Measurements from ENCODE around the gene GALNT2.

DNA sequence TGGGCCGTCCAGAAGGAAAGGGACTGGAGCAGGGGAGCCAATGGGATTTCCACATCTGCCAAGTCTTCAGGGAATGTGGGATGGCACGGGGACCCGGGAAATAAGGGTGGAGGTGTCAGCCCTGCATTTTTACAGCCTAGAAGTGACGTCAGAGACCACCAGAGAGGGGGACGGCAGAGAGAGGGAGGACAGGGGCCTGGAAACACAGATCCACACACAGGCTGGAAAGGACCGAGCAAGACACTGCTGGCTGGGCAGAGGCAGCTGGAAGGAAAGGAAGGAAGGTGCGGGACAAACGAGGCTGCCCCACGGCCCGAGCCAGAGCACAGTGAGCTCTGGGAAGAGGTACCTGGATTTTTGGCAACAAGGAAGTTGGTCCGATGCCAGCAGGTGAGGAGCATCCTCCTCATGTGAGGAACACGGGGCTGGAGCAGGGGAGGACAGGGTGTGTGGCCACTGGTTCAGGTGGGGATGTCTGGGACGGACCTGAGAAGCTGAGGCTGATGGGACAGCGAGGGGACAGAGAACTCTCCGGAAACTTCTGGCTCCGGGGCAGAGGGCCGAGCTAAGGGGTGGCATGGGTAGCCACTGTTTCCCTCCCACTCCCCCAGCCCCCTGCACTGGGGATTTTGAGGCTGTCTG, 220.8 kb downstream of the GALNT2 start:
- TF ChIP-seq ZFP30 (CRISPR knock-in tag; IDR thresholded peaks at IDR 0.05) (no peak), SNAI2 (CRISPR knock-in tag; IDR thresholded peaks at IDR 0.05) (no peak), ZNF8 (CRISPR knock-in tag; IDR thresholded peaks at IDR 0.05) (no peak), ARNTL (CRISPR knock-in tag; IDR thresholded peaks at IDR 0.05; ENCODE audit: borderline replicate concordance, low read depth) (no peak), PPARA (CRISPR knock-in tag; IDR thresholded peaks at IDR 0.05; ENCODE audit: borderline replicate concordance) (no peak), OSR1 (CRISPR knock-in tag; IDR thresholded peaks at IDR 0.05) (no peak), TOX (CRISPR knock-in tag; IDR thresholded peaks at IDR 0.05; ENCODE audit: borderline replicate concordance) (no peak), ISL1 (CRISPR knock-in tag; IDR thresholded peaks at IDR 0.05) (no peak)
- TF ChIP-seq, protein P1, sequence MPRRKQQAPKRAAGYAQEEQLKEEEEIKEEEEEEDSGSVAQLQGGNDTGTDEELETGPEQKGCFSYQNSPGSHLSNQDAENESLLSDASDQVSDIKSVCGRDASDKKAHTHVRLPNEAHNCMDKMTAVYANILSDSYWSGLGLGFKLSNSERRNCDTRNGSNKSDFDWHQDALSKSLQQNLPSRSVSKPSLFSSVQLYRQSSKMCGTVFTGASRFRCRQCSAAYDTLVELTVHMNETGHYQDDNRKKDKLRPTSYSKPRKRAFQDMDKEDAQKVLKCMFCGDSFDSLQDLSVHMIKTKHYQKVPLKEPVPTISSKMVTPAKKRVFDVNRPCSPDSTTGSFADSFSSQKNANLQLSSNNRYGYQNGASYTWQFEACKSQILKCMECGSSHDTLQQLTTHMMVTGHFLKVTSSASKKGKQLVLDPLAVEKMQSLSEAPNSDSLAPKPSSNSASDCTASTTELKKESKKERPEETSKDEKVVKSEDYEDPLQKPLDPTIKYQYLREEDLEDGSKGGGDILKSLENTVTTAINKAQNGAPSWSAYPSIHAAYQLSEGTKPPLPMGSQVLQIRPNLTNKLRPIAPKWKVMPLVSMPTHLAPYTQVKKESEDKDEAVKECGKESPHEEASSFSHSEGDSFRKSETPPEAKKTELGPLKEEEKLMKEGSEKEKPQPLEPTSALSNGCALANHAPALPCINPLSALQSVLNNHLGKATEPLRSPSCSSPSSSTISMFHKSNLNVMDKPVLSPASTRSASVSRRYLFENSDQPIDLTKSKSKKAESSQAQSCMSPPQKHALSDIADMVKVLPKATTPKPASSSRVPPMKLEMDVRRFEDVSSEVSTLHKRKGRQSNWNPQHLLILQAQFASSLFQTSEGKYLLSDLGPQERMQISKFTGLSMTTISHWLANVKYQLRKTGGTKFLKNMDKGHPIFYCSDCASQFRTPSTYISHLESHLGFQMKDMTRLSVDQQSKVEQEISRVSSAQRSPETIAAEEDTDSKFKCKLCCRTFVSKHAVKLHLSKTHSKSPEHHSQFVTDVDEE (CRISPR knock-in tag; IDR thresholded peaks at IDR 0.05), result no peak
